IMR-90 (cell line): ENCODE results near the gene TMPRSS6.

ENCODE experiments used
- CTCF ChIP-seq: conservative IDR thresholded peaks from 2 replicates; pipeline ENCODE4 v1.5.1; 2012; ENCODE audit warnings: mild to moderate bottlenecking, low read depth, low read length, improper control_type of control experiment
- POLR2A ChIP-seq: IDR thresholded peaks from 2 replicates; pipeline ENCODE4 v1.6.1; 2012; ENCODE audit warnings: mild to moderate bottlenecking, low read depth, low read length

- TF ChIP-seq POLR2A (no peak), CTCF (no peak)
Observed at GRCh38 chr22:37059876-37060449, 49.5 kb downstream of the TMPRSS6 start.
